Fibroblast of upper back skin (primary cell): ENCODE data around the gene SLC35A5.

Source experiments
- DNase-seq: peaks from one replicate; pipeline ENCODE4 v3.0.0-alpha.2; 2013

Gene SLC35A5

DNA sequence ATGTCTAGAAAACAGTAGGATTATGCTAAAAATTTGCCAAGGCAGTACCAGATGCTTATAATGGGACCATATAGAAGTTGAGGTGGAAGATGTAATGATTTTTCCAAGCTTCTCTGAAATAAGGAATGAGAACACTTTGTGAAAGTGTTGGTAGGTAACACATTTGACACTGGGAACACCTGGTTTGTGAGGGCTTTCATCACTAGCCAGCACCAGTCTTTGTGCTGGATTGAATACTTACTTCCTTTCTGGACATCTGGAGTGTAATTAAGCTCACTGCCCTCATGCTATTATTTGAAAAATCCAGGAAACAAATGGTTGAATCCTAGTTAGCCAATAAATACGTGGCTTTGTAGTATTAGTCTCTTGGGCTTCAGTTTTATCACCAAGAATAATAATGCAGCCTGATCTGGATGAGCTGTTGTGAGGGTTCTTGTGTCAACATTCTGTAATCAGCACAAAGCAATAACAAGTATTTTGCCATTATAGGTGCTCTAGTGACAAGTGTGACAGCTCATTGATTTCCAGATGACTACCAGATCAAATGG, 66.1 kb downstream of the SLC35A5 start:
- DNase-seq: no peak

DNA sequence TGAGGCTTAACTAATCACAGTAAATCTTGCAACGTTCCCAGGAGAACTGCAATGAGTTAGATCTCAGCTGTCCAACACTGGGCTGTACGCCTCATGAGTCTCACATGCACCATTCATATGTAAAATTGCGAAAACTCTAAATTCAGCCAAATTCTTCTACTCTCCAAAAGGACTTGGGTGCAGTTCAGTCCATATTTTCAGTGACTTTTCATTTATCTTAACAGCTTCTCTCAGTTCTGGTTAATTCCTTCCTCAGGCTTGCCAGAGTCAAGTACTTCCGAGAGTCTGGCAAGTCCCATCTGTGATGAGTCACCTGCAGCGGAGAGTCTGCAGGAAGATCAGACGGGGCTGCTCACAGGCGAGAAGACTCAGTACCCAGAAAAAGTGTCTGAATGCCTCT, 67.6 kb downstream of the SLC35A5 start:
- peak; percentile 90 for DNase-seq

DNA sequence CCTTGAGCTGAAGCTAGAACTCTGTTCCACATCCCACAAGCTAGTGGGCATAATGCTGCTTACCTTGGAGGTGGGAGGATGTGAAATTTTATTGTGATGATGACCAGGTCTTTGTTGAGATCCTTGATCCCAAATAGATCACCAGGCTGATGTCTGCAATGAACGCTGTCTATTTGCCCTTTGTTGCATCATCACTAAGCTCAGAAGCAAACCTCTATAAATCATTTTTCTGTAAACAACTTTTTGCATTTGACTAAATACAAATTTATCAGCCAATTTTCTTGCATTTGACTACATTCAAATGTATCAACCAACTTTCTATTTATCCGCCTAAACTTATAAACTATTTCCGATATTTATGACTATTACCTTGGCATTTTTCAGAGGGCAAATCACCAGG, 69.4 kb downstream of the SLC35A5 start:
- no peak for DNase-seq

DNA sequence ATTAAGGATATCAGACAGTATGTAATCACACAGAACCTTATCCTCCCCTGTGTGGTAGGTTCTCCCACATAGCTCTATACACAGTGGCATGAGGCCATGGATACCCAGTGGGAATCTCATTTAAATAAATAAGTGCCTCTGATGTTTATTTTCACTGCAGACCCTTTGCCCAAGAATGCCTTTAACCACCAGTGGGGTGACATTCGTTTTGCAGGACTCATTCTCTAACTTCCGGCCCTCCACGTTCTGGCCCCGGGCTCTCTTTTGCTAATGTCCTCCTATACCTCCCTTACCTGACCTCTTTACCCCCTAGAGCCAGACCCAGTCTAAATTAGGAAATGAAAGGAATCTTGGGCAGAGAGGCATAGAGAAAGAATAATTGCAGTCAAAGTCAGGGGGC, 70.8 kb downstream of the SLC35A5 start:
- no peak for DNase-seq

- no peak for DNase-seq
These were observed 71.3 kb downstream of the SLC35A5 start for GRCh38 chr3:112633191-112633590.

DNA sequence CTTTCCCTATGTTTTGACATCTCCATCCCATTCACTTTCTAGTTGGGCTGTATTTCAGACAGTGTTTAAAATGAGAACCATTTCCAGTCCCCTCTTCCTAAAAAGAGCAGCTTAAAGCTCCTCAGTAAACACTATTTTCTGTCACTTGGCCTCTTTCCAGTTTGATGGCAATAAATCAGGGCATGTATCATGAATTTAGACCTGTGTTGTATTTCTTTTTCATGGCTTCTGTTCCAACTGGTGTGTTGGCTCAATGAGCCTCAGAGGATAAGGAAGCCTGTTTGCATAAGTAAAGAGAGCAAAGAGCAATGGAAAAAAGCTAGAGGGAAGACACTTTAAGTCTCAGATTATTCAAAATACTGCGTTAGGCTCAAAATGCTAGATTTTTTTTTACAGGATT, 71.9 kb downstream of the SLC35A5 start:
- no peak for DNase-seq

- no peak for DNase-seq
These were observed 73.1 kb downstream of the SLC35A5 start for GRCh38 chr3:112634786-112635541.
